ENCODE results near the gene BMPR1A.

GRCh38 chr10:86899670-86900276 is 143.4 kb downstream of the BMPR1A start:
- TF ChIP-seq REST (IDR thresholded peaks at IDR 0.05; ENCODE audit: insufficient read depth in 1 of 2, low read depth in 2 of 2, low read length in 2 of 2) = no peak
- no peak for TF ChIP-seq POLR2AphosphoS5 (IDR thresholded peaks at IDR 0.05; ENCODE audit: low read depth, low read length)
